GM12892 (cell line): ENCODE results near the gene NGFR.

ENCODE experiments used
- DNase-seq: peaks from one replicate; pipeline ENCODE4 v3.0.0; 2011; ENCODE audit not compliant: insufficient read length
- FAIRE-seq: peaks from 2 replicates; lab custom pipeline; 2011; peaks lifted over from hg19 to GRCh38; lab: Jason Lieb, UNC
- POLR2A ChIP-seq: IDR thresholded peaks from 2 replicates; pipeline ENCODE4 v1.6.1; 2011; ENCODE audit warnings: low read depth, low read length, control low read depth
- POLR2AphosphoS5 ChIP-seq: IDR thresholded peaks from 2 replicates; pipeline ENCODE4 v1.6.1; 2011; ENCODE audit warnings: low read depth, low read length, control low read depth
- TAF1 ChIP-seq: IDR thresholded peaks from 2 replicates; pipeline ENCODE4 v1.6.1; 2011; ENCODE audit warnings: low read depth, mild to moderate bottlenecking, control low read depth, low read length, borderline replicate concordance

The NGFR gene

GRCh38 chr17:49487183-49487582 is 7.9 kb upstream of the NGFR start:
- FAIRE-seq (no peak), DNase-seq (no peak)

GRCh38 chr17:49488612-49489011 is 6.5 kb upstream of the NGFR start:
- FAIRE-seq = no peak
- no peak for DNase-seq
- no peak for TF ChIP-seq POLR2AphosphoS5
- TF ChIP-seq TAF1 = no peak
- TF ChIP-seq POLR2A = no peak

More at GRCh38 chr17:49487183-49487582, 7.9 kb upstream of the NGFR start:
- TF ChIP-seq POLR2A (no peak), POLR2AphosphoS5 (no peak), TAF1 (no peak)

GRCh38 chr17:49489348-49489747 is 5.7 kb upstream of the NGFR start:
- DNase-seq (no peak), FAIRE-seq (no peak)
- TF ChIP-seq POLR2A = no peak

- DNase-seq (no peak), FAIRE-seq (no peak)
- TF ChIP-seq TAF1 (no peak), POLR2A (no peak), POLR2AphosphoS5 (no peak)
Observed at GRCh38 chr17:49490276-49490675, 4.8 kb upstream of the NGFR start.

GRCh38 chr17:49491192-49491769 is 3.8 kb upstream of the NGFR start:
- DNase-seq (no peak), FAIRE-seq (no peak)
- TF ChIP-seq TAF1 = no peak
- no peak for TF ChIP-seq POLR2AphosphoS5

- DNase-seq = no peak
- no peak for FAIRE-seq
Observed at GRCh38 chr17:49494399-49494985, 601 bp upstream of the NGFR start.

GRCh38 chr17:49495842-49496182 is 719 bp downstream of the NGFR start:
- FAIRE-seq (no peak), DNase-seq (no peak)
- no peak for TF ChIP-seq POLR2A
- no peak for TF ChIP-seq TAF1
- TF ChIP-seq POLR2AphosphoS5 = no peak

More at GRCh38 chr17:49494399-49494985, 601 bp upstream of the NGFR start:
- TF ChIP-seq TAF1 = no peak
- TF ChIP-seq POLR2AphosphoS5 = no peak
- no peak for TF ChIP-seq POLR2A

- FAIRE-seq (peak; percentile 57), DNase-seq (peak; percentile 92)
- TF ChIP-seq TAF1 = no peak
- no peak for TF ChIP-seq POLR2A
- no peak for TF ChIP-seq POLR2AphosphoS5
Observed at GRCh38 chr17:49496183-49496866, 1.2 kb downstream of the NGFR start.

- TF ChIP-seq TAF1 (no peak), POLR2A (no peak), POLR2AphosphoS5 (no peak)
- DNase-seq = no peak
- no peak for FAIRE-seq
Observed at GRCh38 chr17:49496867-49497147, 1.7 kb downstream of the NGFR start.

GRCh38 chr17:49497148-49498028 is 2.3 kb downstream of the NGFR start:
- no peak for DNase-seq

GRCh38 chr17:49498029-49498615 is 3.0 kb downstream of the NGFR start:
- DNase-seq = no peak
- TF ChIP-seq POLR2A (no peak), POLR2AphosphoS5 (no peak), TAF1 (no peak)
- no peak for FAIRE-seq

More at GRCh38 chr17:49497148-49498028, 2.3 kb downstream of the NGFR start:
- FAIRE-seq = no peak
- no peak for TF ChIP-seq TAF1
- TF ChIP-seq POLR2AphosphoS5 = no peak
- TF ChIP-seq POLR2A = no peak

GRCh38 chr17:49501496-49501895 is 6.4 kb downstream of the NGFR start:
- FAIRE-seq (no peak), DNase-seq (no peak)
- TF ChIP-seq TAF1 (no peak), POLR2A (no peak)
